ENCODE measurements around the gene HIVEP1. TPM values are rescaled to one million over a fixed set of nuclear protein-coding genes. Genes with fewer than 3 reads are reported as not detected.

HIVEP1 gene
- total and polyA plus RNA-seq, 2 of the 13 experiments (the other 11 are each of a cell fraction or from before 2014, with no cell fraction given), result 7.4 to 9.9 TPM

DNA sequence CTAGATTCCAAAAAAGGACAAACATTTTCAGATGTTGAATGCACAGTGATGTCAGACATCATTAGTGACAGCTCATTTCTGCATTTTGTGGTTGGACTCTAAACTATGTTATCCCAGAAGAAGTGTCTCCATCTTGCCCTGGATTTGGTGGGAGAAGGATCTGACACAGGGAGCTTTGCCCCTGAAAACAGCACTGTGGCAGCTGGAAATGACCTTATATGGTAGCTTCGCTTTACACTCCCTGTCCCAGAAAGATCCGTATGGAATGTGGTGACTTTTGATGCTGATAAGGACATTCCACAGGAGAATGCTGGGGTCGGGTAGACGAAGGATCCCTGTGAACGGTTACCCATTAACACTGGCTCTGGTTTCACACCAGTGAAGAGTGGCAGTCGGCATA is 190.9 kb downstream of the HIVEP1 start:
- H3K9ac ChIP-seq (ENCODE audit: insufficient read depth, low read depth, low read length), result no peak overlapping the region
- BruUV-seq (replicated peaks), result no TSS peak
- H3K4me3 ChIP-seq (replicated peaks in 1 of 3; ENCODE audit: insufficient read depth in 1 of 3, low read depth in 2 of 3, low read length in 3 of 3), result no peak overlapping the region
- no peak overlapping the region for H3K27ac ChIP-seq (ENCODE audit: extremely low read length, insufficient read depth, low read length)
- POLR2A ChIA-PET, result no interaction called here
- H3K79me2 ChIP-seq (ENCODE audit: insufficient read depth, low read length), result no peaks in the 10 kb centered on the region
- CTCF ChIA-PET (ENCODE audit: low intra/inter-chr PET ratio, low total read pairs), result no interaction called here
- H3K4me1 ChIP-seq (ENCODE audit: insufficient read depth, low read length), result peaks cover 13% of the 10 kb centered on the region
- intact Hi-C loops (cut with micrococcal nuclease; ENCODE audit: unreplicated experiment) (no loop called here), in situ Hi-C loops (cut with HindIII; ENCODE audit: extremely low pct_ligation_motif_present, low pct_unique_long_range_greater_than_20kb) (no loop called here)
- ATAC-seq (peak; percentile 96), FAIRE-seq (peak; percentile 36), DNase-seq (ENCODE audit: low spot score) (peak; percentile 87)
- 0% methylated on average over 6 of the region's 6 CpGs for WGBS (ENCODE audit: low lambda C conversion rate)
- no peaks in the 10 kb centered on the region for H3K9me3 ChIP-seq (ENCODE audit: low read length)
- no peaks in the 10 kb centered on the region for H3K36me3 ChIP-seq (replicated peaks in 1 of 2; ENCODE audit: control insufficient read depth in 1 of 2, insufficient read depth in 2 of 2, low read length in 2 of 2)
- no peak overlapping the region for H2AFZ ChIP-seq (ENCODE audit: low read length)
- TF ChIP-seq TEAD3 (CRISPR knock-in tag; optimal IDR thresholded peaks at IDR 0.05; ENCODE audit: borderline replicate concordance) (peak; percentile 86), ZNF430 (CRISPR knock-in tag; IDR thresholded peaks at IDR 0.05) (0 out of 2 replicates have a peak, but pooled peaks have one; percentile 23), TBL1XR1 (IDR thresholded peaks at IDR 0.05; ENCODE audit: borderline replicate concordance, low read length, partially characterized antibody) (no peak), SRF (IDR thresholded peaks at IDR 0.05; ENCODE audit: low read depth, low read length) (peak; percentile 88), CREB1 (IDR thresholded peaks at IDR 0.05) (0 out of 2 replicates have a peak, but pooled peaks have one; percentile 31), CREB1 (CRISPR knock-in tag; IDR thresholded peaks at IDR 0.05) (no peak), ZBTB7B (CRISPR knock-in tag; IDR thresholded peaks at IDR 0.05) (no peak), GPBP1L1 (CRISPR knock-in tag; IDR thresholded peaks at IDR 0.05) (no peak), REPIN1 (CRISPR knock-in tag; IDR thresholded peaks at IDR 0.05; ENCODE audit: borderline replicate concordance, low read depth) (no peak), AKAP8 (CRISPR knock-in tag; IDR thresholded peaks at IDR 0.05) (no peak)
- H4K20me1 ChIP-seq (ENCODE audit: insufficient read depth, low read length), result no peaks in the 10 kb centered on the region
- H3K4me2 ChIP-seq (ENCODE audit: low read depth, low read length), result peak overlapping the region; percentile 33
- no peaks in the 10 kb centered on the region for H3K27me3 ChIP-seq (ENCODE audit: control insufficient read depth in 1 of 2, insufficient read depth in 2 of 2, low read length in 2 of 2)

Measured in HepG2 (cell line).